ENCODE measurements around the gene ABCA5.
A peak's percentile ranks its signal among the peaks of the same experiment; 100 is the strongest.

The ABCA5 gene

GRCh38 chr17:69327060-69327831 lies at the start of gene ABCA5:
TSS of gene ABCA5 (minus strand) at chr17:69327133. CDS start at chr17:69314415, 12,718 bp downstream.
- peak; percentile 85 for DNase-seq

GRCh38 chr17:69375229-69375628 lies 48.3 kb upstream of the ABCA5 start:
- no peak for DNase-seq

- DNase-seq = no peak
These were observed 46.1 kb upstream of the ABCA5 start for GRCh38 chr17:69373069-69373468.

- no peak for DNase-seq
These were observed 40.4 kb upstream of the ABCA5 start for GRCh38 chr17:69367298-69367697.

GRCh38 chr17:69363488-69364210 lies 36.7 kb upstream of the ABCA5 start:
- DNase-seq = no peak

GRCh38 chr17:69361156-69361555 lies 34.2 kb upstream of the ABCA5 start:
- no peak for DNase-seq

GRCh38 chr17:69358688-69359596 lies 32.0 kb upstream of the ABCA5 start:
- DNase-seq = no peak

GRCh38 chr17:69357701-69358100 lies 30.8 kb upstream of the ABCA5 start:
- no peak for DNase-seq

- no peak for DNase-seq
These were observed 29.7 kb upstream of the ABCA5 start for GRCh38 chr17:69356625-69357024.

GRCh38 chr17:69350911-69351310 lies 24.0 kb upstream of the ABCA5 start:
- DNase-seq = no peak

GRCh38 chr17:69348429-69348828 lies 21.5 kb upstream of the ABCA5 start:
- no peak for DNase-seq

- no peak for DNase-seq
These were observed 19.8 kb upstream of the ABCA5 start for GRCh38 chr17:69346766-69347165.

- no peak for DNase-seq
These were observed 18.0 kb upstream of the ABCA5 start for GRCh38 chr17:69344939-69345338.

GRCh38 chr17:69342896-69343644 lies 16.1 kb upstream of the ABCA5 start:
- DNase-seq = no peak

GRCh38 chr17:69339937-69340336 lies 13.0 kb upstream of the ABCA5 start:
- no peak for DNase-seq

- DNase-seq = no peak
These were observed 10.1 kb upstream of the ABCA5 start for GRCh38 chr17:69336996-69337395.

- DNase-seq = no peak
These were observed 9.6 kb upstream of the ABCA5 start for GRCh38 chr17:69336580-69336979.

GRCh38 chr17:69335058-69335457 lies 8.1 kb upstream of the ABCA5 start:
- no peak for DNase-seq

GRCh38 chr17:69333561-69333960 lies 6.6 kb upstream of the ABCA5 start:
- DNase-seq = no peak

- DNase-seq = no peak
These were observed 4.8 kb upstream of the ABCA5 start for GRCh38 chr17:69331756-69332155.

- DNase-seq = no peak
These were observed 415 bp downstream of the ABCA5 start for GRCh38 chr17:69326377-69327059.

All from NCI-H2081 treated with DMSO at 0.1 percent for 48 hours (cell line).